WERI-Rb-1 (cell line): ENCODE results near the gene CKMT2.
A peak's percentile ranks its signal among the peaks of the same experiment; 100 is the strongest.
"Not testable (repeated sequence)": the region's sequence is repeated elsewhere in the genome, so short reads cannot be mapped to it uniquely, and the experiment has no call there.

Experiments used
- DNase-seq: peaks from one replicate; pipeline ENCODE4 v3.0.0-alpha.2; 2020
- H3K27ac ChIP-seq: fragments of 250-450 bp; sonication (Bioruptor Pico); 2 replicates; pipeline ENCODE4 v1.5.1; 2020; ENCODE audit warnings: mild to moderate bottlenecking, moderate library complexity
- H3K27me3 ChIP-seq: fragments of 250-450 bp; sonication (Bioruptor Pico); 2 replicates; pipeline ENCODE4 v1.5.1; 2021; ENCODE audit warnings: mild to moderate bottlenecking, low read depth, moderate library complexity; ENCODE audit not compliant: insufficient read depth, severe bottlenecking
- H3K36me3 ChIP-seq: fragments of 250-450 bp; sonication (Bioruptor Pico); 2 replicates; pipeline ENCODE4 v1.5.1; 2020; ENCODE audit warnings: mild to moderate bottlenecking, moderate library complexity
- H3K4me3 ChIP-seq: 2 replicates; pipeline ENCODE4 v1.5.1; 2011; ENCODE audit warnings: low read depth, mild to moderate bottlenecking, control low read depth, low read length
- H3K9me3 ChIP-seq: fragments of 250-450 bp; sonication (Bioruptor Pico); 2 replicates; pipeline ENCODE4 v1.5.1; 2021; ENCODE audit warnings: mild to moderate bottlenecking, moderate library complexity; ENCODE audit not compliant: severe bottlenecking
- TF ChIP-seq, protein P1 (sequence below): IDR thresholded peaks from 2 replicates; pipeline ENCODE4 v1.5.1; 2011; ENCODE audit warnings: low read depth, mild to moderate bottlenecking, control low read depth, inconsistent platforms, low read length

Gene CKMT2

GRCh38 chr5:81268521-81269196, 35.5 kb downstream of the CKMT2 start:
- Histone ChIP-seq H3K27ac (no peak overlapping the region), H3K4me3 (no peak overlapping the region), H3K27me3 (no peaks in the 10 kb centered on the region), H3K36me3 (no peaks in the 10 kb centered on the region), H3K9me3 (no peaks in the 10 kb centered on the region)
- TF ChIP-seq, protein P1, sequence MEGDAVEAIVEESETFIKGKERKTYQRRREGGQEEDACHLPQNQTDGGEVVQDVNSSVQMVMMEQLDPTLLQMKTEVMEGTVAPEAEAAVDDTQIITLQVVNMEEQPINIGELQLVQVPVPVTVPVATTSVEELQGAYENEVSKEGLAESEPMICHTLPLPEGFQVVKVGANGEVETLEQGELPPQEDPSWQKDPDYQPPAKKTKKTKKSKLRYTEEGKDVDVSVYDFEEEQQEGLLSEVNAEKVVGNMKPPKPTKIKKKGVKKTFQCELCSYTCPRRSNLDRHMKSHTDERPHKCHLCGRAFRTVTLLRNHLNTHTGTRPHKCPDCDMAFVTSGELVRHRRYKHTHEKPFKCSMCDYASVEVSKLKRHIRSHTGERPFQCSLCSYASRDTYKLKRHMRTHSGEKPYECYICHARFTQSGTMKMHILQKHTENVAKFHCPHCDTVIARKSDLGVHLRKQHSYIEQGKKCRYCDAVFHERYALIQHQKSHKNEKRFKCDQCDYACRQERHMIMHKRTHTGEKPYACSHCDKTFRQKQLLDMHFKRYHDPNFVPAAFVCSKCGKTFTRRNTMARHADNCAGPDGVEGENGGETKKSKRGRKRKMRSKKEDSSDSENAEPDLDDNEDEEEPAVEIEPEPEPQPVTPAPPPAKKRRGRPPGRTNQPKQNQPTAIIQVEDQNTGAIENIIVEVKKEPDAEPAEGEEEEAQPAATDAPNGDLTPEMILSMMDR: no peak
- DNase-seq: no peak

- Histone ChIP-seq H3K27me3 (no peaks in the 10 kb centered on the region), H3K4me3 (no peak overlapping the region), H3K27ac (no peak overlapping the region), H3K9me3 (no peaks in the 10 kb centered on the region), H3K36me3 (no peaks in the 10 kb centered on the region)
- TF ChIP-seq, protein P1: no peak
- DNase-seq: no peak
Observed at GRCh38 chr5:81269751-81270393, 36.8 kb downstream of the CKMT2 start.

- not testable (repeated sequence) for H3K27me3 ChIP-seq, H3K36me3 ChIP-seq, H3K4me3 ChIP-seq, H3K27ac ChIP-seq, H3K9me3 ChIP-seq
- DNase-seq: peak; percentile 22
Observed at GRCh38 chr5:81270394-81271027, 37.4 kb downstream of the CKMT2 start.

GRCh38 chr5:81283976-81284375, 50.9 kb downstream of the CKMT2 start:
- Histone ChIP-seq H3K36me3 (no peaks in the 10 kb centered on the region), H3K27ac (no peak overlapping the region), H3K27me3 (no peaks in the 10 kb centered on the region)

GRCh38 chr5:81286059-81286617, 53.0 kb downstream of the CKMT2 start:
- no peak for DNase-seq
- Histone ChIP-seq H3K36me3 (no peaks in the 10 kb centered on the region), H3K9me3 (peaks cover 2% of the 10 kb centered on the region), H3K27me3 (no peaks in the 10 kb centered on the region), H3K27ac (no peak overlapping the region), H3K4me3 (no peak overlapping the region)
- TF ChIP-seq, protein P1: no peak

More at GRCh38 chr5:81283976-81284375, 50.9 kb downstream of the CKMT2 start:
- no peak for DNase-seq
- TF ChIP-seq, protein P1: no peak
- no peaks in the 10 kb centered on the region for H3K9me3 ChIP-seq
- no peak overlapping the region for H3K4me3 ChIP-seq

DNA sequence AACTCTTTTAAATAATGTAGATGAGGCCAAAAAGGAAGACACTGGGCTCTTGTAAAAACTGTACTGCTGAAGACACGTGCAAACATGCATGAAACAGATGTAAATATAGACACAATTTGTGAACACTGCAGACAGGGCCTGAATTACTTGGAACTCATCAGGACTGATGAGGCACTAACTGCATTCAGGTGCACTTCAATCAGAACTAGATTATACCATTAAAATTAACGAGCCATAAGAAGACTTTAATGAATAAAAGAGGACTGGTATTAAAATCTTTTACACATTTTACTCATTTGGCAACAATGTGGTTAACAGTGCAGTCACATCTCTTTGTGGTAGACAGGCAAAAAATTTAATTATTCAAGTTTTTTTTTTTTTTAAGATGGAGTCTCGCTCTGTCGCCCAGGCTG, 54.9 kb downstream of the CKMT2 start:
- no peak overlapping the region for H3K27ac ChIP-seq
- TF ChIP-seq, protein P1: no peak

More for the DNA sequence above, 54.9 kb downstream of the CKMT2 start:
- DNase-seq: no peak
- Histone ChIP-seq H3K36me3 (no peaks in the 10 kb centered on the region), H3K4me3 (no peak overlapping the region), H3K27me3 (no peaks in the 10 kb centered on the region), H3K9me3 (peaks cover 2% of the 10 kb centered on the region)
